ENCODE measurements around the gene NTMT1. TPM values are rescaled to one million over a fixed set of nuclear protein-coding genes. Genes with fewer than 3 reads are reported as not detected.

The NTMT1 gene
- total RNA-seq, 1 experiment from 2014 or later, result 21.5 TPM

DNA sequence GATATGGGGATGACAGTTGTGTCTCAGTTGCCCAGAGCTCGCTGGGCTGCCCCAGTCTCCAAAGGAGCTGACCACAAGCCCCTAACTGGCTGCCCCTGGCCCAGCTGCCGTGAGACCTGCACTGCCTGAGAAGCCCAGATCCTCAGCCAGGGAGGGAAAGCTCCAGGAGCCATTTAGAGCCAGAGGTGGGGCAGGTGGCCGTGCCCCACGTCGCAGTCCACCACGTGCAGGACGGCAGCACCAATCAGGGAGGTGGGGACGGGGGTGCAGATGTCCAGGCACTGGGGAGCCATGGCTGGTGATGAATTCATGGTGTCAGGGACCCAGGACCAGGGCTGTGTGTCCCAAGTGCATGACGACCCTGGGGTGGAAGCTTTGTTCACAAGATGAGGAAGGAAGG lies 52.9 kb downstream of the NTMT1 start:
- no peak for DNase-seq (ENCODE audit: low read depth)

DNA sequence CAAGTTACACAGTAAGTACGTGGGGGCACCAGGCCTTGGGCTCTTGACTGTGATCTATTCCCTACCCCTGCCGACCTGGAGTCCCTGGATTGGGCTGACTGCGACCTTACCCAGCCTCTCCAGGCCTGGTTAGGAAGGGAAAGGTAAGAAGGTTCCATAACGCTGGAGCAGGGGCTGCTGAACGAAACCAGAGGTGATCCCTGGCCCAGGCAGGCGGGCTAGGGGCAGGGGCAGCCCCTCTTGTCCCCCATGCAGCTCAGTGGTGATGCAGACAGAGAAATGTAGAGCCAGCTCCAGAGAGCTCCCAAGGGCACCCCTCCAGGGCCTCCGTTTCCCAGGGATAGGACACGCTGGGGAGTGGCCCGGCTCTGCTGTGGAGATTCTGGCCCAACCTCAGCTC lies 53.6 kb downstream of the NTMT1 start:
- DNase-seq (ENCODE audit: low read depth), result no peak

DNA sequence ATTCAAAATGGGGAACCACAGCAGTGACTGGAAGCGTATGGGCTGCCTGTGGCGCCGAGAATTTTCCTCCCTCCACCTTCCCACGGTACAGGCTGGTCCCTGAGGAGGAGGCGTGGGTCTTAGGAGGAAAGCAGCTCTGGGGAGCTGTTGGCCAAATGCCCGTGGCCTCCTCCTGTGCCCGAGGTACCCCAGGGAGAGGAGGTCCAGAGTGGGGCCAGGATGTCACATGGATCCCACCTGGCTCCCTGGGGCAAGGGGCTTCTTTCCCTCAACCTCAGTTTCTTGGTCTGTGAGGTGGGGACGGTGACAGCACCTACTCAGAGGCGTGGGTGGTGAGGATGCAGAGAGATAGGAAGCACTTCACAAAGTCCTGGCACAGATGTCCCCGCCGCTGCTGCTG lies 56.0 kb downstream of the NTMT1 start:
- no peak for DNase-seq (ENCODE audit: low read depth)

DNA sequence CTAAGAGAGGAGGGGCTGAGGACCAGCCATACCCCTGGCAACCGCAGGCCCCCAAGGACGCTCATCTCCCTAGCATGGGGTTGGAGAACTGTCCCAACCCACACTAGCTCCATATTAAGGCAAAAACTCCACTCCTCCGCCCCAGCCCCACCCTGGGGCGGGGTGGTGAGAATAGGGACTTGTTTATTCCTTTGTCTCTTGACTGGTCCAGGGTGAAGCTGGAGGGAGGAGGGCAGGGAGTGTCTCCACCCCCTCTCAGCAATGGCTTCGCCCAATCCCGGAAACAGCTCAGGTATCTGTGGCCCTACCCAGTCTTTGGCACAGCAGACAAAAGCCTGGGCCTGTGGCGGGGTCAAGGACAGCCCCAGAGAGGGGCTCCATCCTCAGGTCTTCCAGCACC lies 56.4 kb downstream of the NTMT1 start:
- no peak for DNase-seq (ENCODE audit: low read depth)

DNA sequence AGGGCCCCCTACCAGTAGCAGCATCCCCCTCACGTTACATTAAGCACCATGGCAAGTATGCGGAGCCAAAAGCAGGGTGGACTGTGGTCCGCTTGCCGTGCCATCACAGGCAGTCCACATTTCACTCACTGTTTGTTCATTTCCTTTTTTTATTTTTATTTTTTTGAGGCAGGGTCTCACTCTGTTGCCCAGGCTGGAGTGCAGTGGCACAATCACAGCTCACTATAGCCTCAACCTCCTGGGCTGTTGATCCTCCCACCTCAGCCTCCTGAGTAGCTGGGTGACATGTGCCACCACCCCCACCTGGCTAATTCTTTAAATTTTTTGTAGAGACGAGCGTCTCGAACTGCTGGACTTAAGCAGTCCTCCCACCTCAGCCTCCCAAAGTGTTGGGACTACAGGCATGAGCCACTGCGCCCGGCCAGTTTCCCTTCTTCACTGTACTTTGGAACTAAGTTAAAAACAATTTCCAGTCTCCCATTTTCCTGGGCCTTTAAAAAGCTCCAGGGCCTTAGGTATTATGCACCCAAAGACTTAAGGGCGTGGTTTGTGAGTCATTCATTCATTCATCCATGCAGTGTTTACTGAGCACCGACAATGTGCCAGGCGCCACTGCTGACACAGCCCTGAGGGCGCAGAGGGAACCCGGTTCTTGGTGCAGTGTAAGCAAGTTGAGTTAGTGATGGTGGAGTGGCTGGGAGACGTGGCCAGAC lies 59.4 kb downstream of the NTMT1 start:
- peak; percentile 75 for DNase-seq (ENCODE audit: low read depth)

Other genes starting within 250 kb of the NTMT1 start
- gene C9orf50, start 5.1 kb upstream of the NTMT1 start, total RNA-seq (2014; rRNA removed; shearing (Covaris generic)), result not detected in 2 replicates
- 4.4 and 8.0 TPM in 2 replicates for gene ASB6, start 16.0 kb downstream of the NTMT1 start, total RNA-seq (2014; rRNA removed; shearing (Covaris generic))
- gene PRRX2, start 39.5 kb downstream of the NTMT1 start, total RNA-seq (2014; rRNA removed; shearing (Covaris generic)), result 1.5 and 1.7 TPM in 2 replicates
- 3.9 and 4.5 TPM in 2 replicates for gene PTGES, start 126.9 kb downstream of the NTMT1 start, total RNA-seq (2014; rRNA removed; shearing (Covaris generic))
- 12.7 and 16.2 TPM in 2 replicates for gene TOR1B, start 177.0 kb downstream of the NTMT1 start, total RNA-seq (2014; rRNA removed; shearing (Covaris generic))
- 30.9 and 31.8 TPM in 2 replicates for gene TOR1A, start 198.0 kb downstream of the NTMT1 start, total RNA-seq (2014; rRNA removed; shearing (Covaris generic))
- gene C9orf78, start 209.1 kb downstream of the NTMT1 start, total RNA-seq (2014; rRNA removed; shearing (Covaris generic)), result 127 and 128 TPM in 2 replicates
- 5.5 and 9.1 TPM in 2 replicates for gene USP20, start 209.3 kb downstream of the NTMT1 start, total RNA-seq (2014; rRNA removed; shearing (Covaris generic))